GM23338 (cell line): ENCODE results near the gene PROSER1. TPM values are rescaled to one million over a fixed set of nuclear protein-coding genes. Genes with fewer than 3 reads are reported as not detected.

ENCODE experiments used
- ATAC-seq: fragments of 200-7000 bp; cut with Tn5 transposase; 3 replicates; pipeline ENCODE4 v1.9.1; 2020
- DNase-seq: peaks from one replicate; pipeline ENCODE4 v3.0.0-alpha.2; 2015; ENCODE audit warnings: low spot score
- H2AFZ ChIP-seq: fragments of 200-600 bp; sonication (generic); 2 replicates; pipeline ENCODE4 v1.8.0; 2016; ENCODE audit warnings: antibody characterized with exemption, mild to moderate bottlenecking, moderate library complexity
- H3F3A ChIP-seq: fragments of 200-600 bp; sonication (generic); replicated peaks from 2 replicates; pipeline ENCODE4 v1.8.0; 2017; ENCODE audit warnings: antibody characterized with exemption, mixed run types, low read depth
- H3K27ac ChIP-seq: fragments of 200-600 bp; sonication (generic); 2 replicates; pipeline ENCODE4 v1.6.1; 2016; ENCODE audit warnings: low read depth
- H3K27me3 ChIP-seq: fragments of 200-600 bp; sonication (generic); 2 replicates; pipeline ENCODE4 v1.8.0; 2016; ENCODE audit warnings: mild to moderate bottlenecking, mixed run types, moderate library complexity; ENCODE audit not compliant: insufficient read depth
- H3K36me3 ChIP-seq: fragments of 200-600 bp; sonication (generic); 2 replicates; pipeline ENCODE4 v1.8.0; 2016; ENCODE audit warnings: mild to moderate bottlenecking; ENCODE audit not compliant: insufficient read depth
- H3K4me1 ChIP-seq: fragments of 200-600 bp; sonication (generic); 2 replicates; pipeline ENCODE4 v1.8.0; 2016; ENCODE audit warnings: mild to moderate bottlenecking, moderate library complexity; ENCODE audit not compliant: insufficient read depth
- H3K4me2 ChIP-seq: fragments of 200-600 bp; sonication (generic); 2 replicates; pipeline ENCODE4 v1.7.1; 2017; ENCODE audit warnings: mixed run types
- H3K4me3 ChIP-seq: fragments of 200-600 bp; sonication (generic); 2 replicates; pipeline ENCODE4 v1.6.1; 2016; ENCODE audit warnings: mixed run types
- H3K79me2 ChIP-seq: fragments of 200-600 bp; sonication (generic); replicated peaks from 2 replicates; pipeline ENCODE4 v1.8.0; 2017; ENCODE audit warnings: mild to moderate bottlenecking; ENCODE audit not compliant: insufficient read depth
- H3K9me2 ChIP-seq: fragments of 200-600 bp; sonication (generic); 2 replicates; pipeline ENCODE4 v1.8.0; 2017; ENCODE audit not compliant: insufficient read depth
- H4K20me1 ChIP-seq: fragments of 200-600 bp; sonication (generic); replicated peaks from 2 replicates; pipeline ENCODE4 v1.8.0; 2017; ENCODE audit warnings: mild to moderate bottlenecking; ENCODE audit not compliant: insufficient read depth
- H3K27ac Mint-ChIP-seq: 2 replicates; pipeline ENCODE4 v1.8.0; 2020; ENCODE audit warnings: inconsistent platforms, mild to moderate bottlenecking, moderate library complexity, mixed read lengths
- H3K27me3 Mint-ChIP-seq: 3 replicates; pipeline ENCODE4 v1.8.0; 2022; ENCODE audit warnings: low read depth, mild to moderate bottlenecking, moderate library complexity, mixed read lengths, inconsistent platforms; ENCODE audit not compliant: insufficient read depth, poor library complexity
- H3K36me3 Mint-ChIP-seq: 3 replicates; pipeline ENCODE4 v1.8.0; 2021; ENCODE audit warnings: low read depth, mild to moderate bottlenecking, inconsistent platforms, moderate library complexity, mixed read lengths
- H3K4me1 Mint-ChIP-seq: 3 replicates; pipeline ENCODE4 v1.8.0; 2020; ENCODE audit warnings: mild to moderate bottlenecking, inconsistent platforms, mixed read lengths
- H3K4me3 Mint-ChIP-seq: 3 replicates; pipeline ENCODE4 v1.8.0; 2021; ENCODE audit warnings: moderate library complexity, mild to moderate bottlenecking, inconsistent platforms, mixed read lengths
- H3K9me3 Mint-ChIP-seq: 3 replicates; pipeline ENCODE4 v1.8.0; 2020; ENCODE audit warnings: moderate library complexity, mild to moderate bottlenecking, inconsistent platforms, mixed read lengths
- JUNB ChIP-seq: IDR thresholded peaks from one replicate; pipeline ENCODE4 v1.6.1; 2016; ENCODE audit warnings: antibody characterized with exemption; ENCODE audit not compliant: unreplicated experiment
- polyA plus RNA-seq: library from polyadenylated mRNA; unstranded; fragments of >200 nt; fragmentation: Nextera tagmentation; extraction: Ambion mirVana; gene quantifications from 2 replicates; pipeline ENCODE4 v1.2.1, GENCODE V29; 2016
- total RNA-seq: library from RNA; depleted of rRNA; stranded (reverse); fragments of >200 nt; shearing (Covaris generic); gene quantifications from 2 replicates; pipeline ENCODE4 v1.2.3, GENCODE V29; 2014
- TF ChIP-seq, protein P1 (sequence below): IDR thresholded peaks from one replicate; pipeline ENCODE4 v1.6.1; 2018; ENCODE audit warnings: antibody characterized with exemption; ENCODE audit not compliant: unreplicated experiment
- TF ChIP-seq, protein P2 (sequence below): fragments of 250-450 bp; sonication (Bioruptor Pico); IDR thresholded peaks from 2 replicates; pipeline ENCODE4 v1.5.0; 2020; ENCODE audit warnings: mild to moderate bottlenecking, moderate library complexity

Gene PROSER1
- total and polyA plus RNA-seq, 2 experiments from 2014 or later: 64.9 to 116 TPM

DNA sequence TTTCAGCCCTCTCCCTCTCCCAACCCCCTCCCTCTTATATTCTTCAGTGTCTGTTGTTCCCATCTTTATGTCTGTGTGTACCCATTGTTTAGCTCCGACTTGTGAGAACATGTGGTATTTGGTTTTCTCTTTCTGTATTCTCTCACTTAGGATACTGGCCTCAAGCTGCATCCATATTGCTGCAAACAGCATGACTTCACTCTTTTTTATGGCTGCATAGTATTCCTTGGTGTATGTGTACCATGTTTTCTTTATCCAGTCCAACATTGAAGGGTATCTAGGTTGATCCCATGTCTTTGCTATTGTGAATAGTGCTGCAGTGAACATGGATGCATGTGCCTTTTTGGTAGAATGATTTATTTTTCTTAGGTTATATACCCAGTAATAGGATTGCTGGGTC lies 18.1 kb upstream of the PROSER1 start (continued):
- TF ChIP-seq, protein P1, sequence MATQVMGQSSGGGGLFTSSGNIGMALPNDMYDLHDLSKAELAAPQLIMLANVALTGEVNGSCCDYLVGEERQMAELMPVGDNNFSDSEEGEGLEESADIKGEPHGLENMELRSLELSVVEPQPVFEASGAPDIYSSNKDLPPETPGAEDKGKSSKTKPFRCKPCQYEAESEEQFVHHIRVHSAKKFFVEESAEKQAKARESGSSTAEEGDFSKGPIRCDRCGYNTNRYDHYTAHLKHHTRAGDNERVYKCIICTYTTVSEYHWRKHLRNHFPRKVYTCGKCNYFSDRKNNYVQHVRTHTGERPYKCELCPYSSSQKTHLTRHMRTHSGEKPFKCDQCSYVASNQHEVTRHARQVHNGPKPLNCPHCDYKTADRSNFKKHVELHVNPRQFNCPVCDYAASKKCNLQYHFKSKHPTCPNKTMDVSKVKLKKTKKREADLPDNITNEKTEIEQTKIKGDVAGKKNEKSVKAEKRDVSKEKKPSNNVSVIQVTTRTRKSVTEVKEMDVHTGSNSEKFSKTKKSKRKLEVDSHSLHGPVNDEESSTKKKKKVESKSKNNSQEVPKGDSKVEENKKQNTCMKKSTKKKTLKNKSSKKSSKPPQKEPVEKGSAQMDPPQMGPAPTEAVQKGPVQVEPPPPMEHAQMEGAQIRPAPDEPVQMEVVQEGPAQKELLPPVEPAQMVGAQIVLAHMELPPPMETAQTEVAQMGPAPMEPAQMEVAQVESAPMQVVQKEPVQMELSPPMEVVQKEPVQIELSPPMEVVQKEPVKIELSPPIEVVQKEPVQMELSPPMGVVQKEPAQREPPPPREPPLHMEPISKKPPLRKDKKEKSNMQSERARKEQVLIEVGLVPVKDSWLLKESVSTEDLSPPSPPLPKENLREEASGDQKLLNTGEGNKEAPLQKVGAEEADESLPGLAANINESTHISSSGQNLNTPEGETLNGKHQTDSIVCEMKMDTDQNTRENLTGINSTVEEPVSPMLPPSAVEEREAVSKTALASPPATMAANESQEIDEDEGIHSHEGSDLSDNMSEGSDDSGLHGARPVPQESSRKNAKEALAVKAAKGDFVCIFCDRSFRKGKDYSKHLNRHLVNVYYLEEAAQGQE: no peak
- TF ChIP-seq, protein P2, sequence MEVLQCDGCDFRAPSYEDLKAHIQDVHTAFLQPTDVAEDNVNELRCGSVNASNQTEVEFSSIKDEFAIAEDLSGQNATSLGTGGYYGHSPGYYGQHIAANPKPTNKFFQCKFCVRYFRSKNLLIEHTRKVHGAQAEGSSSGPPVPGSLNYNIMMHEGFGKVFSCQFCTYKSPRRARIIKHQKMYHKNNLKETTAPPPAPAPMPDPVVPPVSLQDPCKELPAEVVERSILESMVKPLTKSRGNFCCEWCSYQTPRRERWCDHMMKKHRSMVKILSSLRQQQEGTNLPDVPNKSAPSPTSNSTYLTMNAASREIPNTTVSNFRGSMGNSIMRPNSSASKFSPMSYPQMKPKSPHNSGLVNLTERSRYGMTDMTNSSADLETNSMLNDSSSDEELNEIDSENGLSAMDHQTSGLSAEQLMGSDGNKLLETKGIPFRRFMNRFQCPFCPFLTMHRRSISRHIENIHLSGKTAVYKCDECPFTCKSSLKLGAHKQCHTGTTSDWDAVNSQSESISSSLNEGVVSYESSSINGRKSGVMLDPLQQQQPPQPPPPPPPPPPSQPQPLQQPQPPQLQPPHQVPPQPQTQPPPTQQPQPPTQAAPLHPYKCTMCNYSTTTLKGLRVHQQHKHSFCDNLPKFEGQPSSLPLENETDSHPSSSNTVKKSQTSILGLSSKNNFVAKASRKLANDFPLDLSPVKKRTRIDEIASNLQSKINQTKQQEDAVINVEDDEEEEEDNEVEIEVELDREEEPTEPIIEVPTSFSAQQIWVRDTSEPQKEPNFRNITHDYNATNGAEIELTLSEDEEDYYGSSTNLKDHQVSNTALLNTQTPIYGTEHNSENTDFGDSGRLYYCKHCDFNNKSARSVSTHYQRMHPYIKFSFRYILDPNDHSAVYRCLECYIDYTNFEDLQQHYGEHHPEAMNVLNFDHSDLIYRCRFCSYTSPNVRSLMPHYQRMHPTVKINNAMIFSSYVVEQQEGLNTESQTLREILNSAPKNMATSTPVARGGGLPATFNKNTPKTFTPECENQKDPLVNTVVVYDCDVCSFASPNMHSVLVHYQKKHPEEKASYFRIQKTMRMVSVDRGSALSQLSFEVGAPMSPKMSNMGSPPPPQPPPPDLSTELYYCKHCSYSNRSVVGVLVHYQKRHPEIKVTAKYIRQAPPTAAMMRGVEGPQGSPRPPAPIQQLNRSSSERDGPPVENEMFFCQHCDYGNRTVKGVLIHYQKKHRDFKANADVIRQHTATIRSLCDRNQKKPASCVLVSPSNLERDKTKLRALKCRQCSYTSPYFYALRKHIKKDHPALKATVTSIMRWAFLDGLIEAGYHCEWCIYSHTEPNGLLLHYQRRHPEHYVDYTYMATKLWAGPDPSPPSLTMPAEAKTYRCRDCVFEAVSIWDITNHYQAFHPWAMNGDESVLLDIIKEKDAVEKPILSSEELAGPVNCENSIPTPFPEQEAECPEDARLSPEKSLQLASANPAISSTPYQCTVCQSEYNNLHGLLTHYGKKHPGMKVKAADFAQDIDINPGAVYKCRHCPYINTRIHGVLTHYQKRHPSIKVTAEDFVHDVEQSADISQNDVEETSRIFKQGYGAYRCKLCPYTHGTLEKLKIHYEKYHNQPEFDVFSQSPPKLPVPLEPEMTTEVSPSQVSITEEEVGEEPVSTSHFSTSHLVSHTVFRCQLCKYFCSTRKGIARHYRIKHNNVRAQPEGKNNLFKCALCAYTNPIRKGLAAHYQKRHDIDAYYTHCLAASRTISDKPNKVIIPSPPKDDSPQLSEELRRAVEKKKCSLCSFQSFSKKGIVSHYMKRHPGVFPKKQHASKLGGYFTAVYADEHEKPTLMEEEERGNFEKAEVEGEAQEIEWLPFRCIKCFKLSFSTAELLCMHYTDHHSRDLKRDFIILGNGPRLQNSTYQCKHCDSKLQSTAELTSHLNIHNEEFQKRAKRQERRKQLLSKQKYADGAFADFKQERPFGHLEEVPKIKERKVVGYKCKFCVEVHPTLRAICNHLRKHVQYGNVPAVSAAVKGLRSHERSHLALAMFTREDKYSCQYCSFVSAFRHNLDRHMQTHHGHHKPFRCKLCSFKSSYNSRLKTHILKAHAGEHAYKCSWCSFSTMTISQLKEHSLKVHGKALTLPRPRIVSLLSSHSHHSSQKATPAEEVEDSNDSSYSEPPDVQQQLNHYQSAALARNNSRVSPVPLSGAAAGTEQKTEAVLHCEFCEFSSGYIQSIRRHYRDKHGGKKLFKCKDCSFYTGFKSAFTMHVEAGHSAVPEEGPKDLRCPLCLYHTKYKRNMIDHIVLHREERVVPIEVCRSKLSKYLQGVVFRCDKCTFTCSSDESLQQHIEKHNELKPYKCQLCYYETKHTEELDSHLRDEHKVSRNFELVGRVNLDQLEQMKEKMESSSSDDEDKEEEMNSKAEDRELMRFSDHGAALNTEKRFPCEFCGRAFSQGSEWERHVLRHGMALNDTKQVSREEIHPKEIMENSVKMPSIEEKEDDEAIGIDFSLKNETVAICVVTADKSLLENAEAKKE (CRISPR knock-in tag): no peak
- no peak for TF ChIP-seq JUNB

DNA sequence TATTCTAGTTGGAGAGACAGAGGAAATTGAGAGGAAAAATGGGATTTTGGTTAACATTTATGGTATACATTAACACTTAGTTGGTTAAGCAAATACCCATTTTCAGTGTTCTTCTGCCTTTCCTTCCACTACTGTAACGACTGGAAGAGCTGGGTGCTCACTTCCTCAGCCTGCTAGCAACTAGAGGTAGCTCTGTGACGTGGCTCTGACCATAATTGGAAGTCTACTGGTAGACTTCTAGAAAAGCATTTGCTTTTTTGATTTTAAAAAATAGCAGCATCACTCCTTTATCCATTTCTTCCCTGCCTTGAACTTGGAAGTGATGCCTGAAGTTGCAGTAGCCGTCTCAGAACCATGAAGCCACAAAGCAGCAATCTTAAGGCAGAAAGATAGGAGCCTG lies 16.2 kb upstream of the PROSER1 start:
- H3F3A ChIP-seq: no peaks in the 10 kb centered on the region
- no peak overlapping the region for H3K27ac Mint-ChIP-seq
- H2AFZ ChIP-seq: no peak overlapping the region
- no peaks in the 10 kb centered on the region for H3K27me3 Mint-ChIP-seq
- H3K36me3 Mint-ChIP-seq: 0 out of 3 replicates have a peak, but pooled peaks cover 2% of the 10 kb centered on the region
- no peaks in the 10 kb centered on the region for H3K9me3 Mint-ChIP-seq
- no peaks in the 10 kb centered on the region for H3K79me2 ChIP-seq
- peaks cover 16% of the 10 kb centered on the region for H3K4me1 Mint-ChIP-seq
- no peaks in the 10 kb centered on the region for H3K36me3 ChIP-seq
- DNase-seq: no peak
- 0 out of 2 replicates have a peak, but pooled peaks cover 3% of the 10 kb centered on the region for H4K20me1 ChIP-seq
- H3K4me1 ChIP-seq: peaks cover 10% of the 10 kb centered on the region
- no peaks in the 10 kb centered on the region for H3K9me2 ChIP-seq
- no peak overlapping the region for H3K4me3 ChIP-seq
- H3K27me3 ChIP-seq: no peaks in the 10 kb centered on the region
- no peak overlapping the region for H3K4me3 Mint-ChIP-seq
- ATAC-seq: no peak
- H3K4me2 ChIP-seq: no peak overlapping the region
- H3K27ac ChIP-seq: no peak overlapping the region
- TF ChIP-seq, protein P2 (CRISPR knock-in tag): no peak
